ENCODE data around the gene COG3. TPM values are rescaled to one million over a fixed set of nuclear protein-coding genes. Genes with fewer than 3 reads are reported as not detected.
A peak's percentile ranks its signal among the peaks of the same experiment; 100 is the strongest.

Gene COG3
- total RNA-seq, 1 donor from 2014 or later: 19.1 TPM

- Mint-ChIP-seq H3K36me3 (ENCODE audit: low read depth) (no peaks in the 10 kb centered on the region), H3K27ac (ENCODE audit: unreplicated experiment) (no peak overlapping the region), H3K27me3 (ENCODE audit: low read depth) (no peaks in the 10 kb centered on the region), H3K4me3 (no peak overlapping the region), H3K4me1 (no peaks in the 10 kb centered on the region), H3K9me3 (peaks cover 3% of the 10 kb centered on the region)
- DNase-seq (ENCODE audit: low read depth, low spot score): no peak
- no peak for TF ChIP-seq CTCF (conservative IDR thresholded peaks at IDR 0.05)
Measured at GRCh38 chr13:45582408-45583076, 117.8 kb downstream of the COG3 start.

GRCh38 chr13:45584816-45585215 is 120.1 kb downstream of the COG3 start:
- DNase-seq (ENCODE audit: low read depth, low spot score): no peak
- no peak overlapping the region for H3K27ac Mint-ChIP-seq (ENCODE audit: unreplicated experiment)

More at GRCh38 chr13:45584816-45585215, 120.1 kb downstream of the COG3 start:
- TF ChIP-seq CTCF (conservative IDR thresholded peaks at IDR 0.05): peak; percentile 21
- H3K36me3 Mint-ChIP-seq (ENCODE audit: low read depth): no peaks in the 10 kb centered on the region
- H3K9me3 Mint-ChIP-seq: peaks cover 3% of the 10 kb centered on the region
- no peak overlapping the region for H3K4me3 Mint-ChIP-seq
- H3K27me3 Mint-ChIP-seq (ENCODE audit: low read depth): no peaks in the 10 kb centered on the region
- H3K4me1 Mint-ChIP-seq: no peaks in the 10 kb centered on the region

Other genes with a start within 250 kb of the COG3 start
- 2,364 and 2,627 TPM in 2 replicates for gene TPT1, start 123.8 kb upstream of the COG3 start, total RNA-seq
- gene SLC25A30, start 46.6 kb upstream of the COG3 start, total RNA-seq: 14.0 and 15.4 TPM in 2 replicates
- not detected in 2 replicates for gene ERICH6B, start 150.8 kb downstream of the COG3 start, total RNA-seq
- not detected in 2 replicates for gene CBY2, start 237.4 kb downstream of the COG3 start, total RNA-seq

Data from neural crest cell (in vitro differentiated cells).